ENCODE results near the gene PSMA2. TPM values are rescaled to one million over a fixed set of nuclear protein-coding genes. Genes with fewer than 3 reads are reported as not detected.
A peak's percentile ranks its signal among the peaks of the same experiment; 100 is the strongest.

The PSMA2 gene
- total and polyA plus RNA-seq, 8 donors, result 65.8 to 159 (median 137) TPM

DNA sequence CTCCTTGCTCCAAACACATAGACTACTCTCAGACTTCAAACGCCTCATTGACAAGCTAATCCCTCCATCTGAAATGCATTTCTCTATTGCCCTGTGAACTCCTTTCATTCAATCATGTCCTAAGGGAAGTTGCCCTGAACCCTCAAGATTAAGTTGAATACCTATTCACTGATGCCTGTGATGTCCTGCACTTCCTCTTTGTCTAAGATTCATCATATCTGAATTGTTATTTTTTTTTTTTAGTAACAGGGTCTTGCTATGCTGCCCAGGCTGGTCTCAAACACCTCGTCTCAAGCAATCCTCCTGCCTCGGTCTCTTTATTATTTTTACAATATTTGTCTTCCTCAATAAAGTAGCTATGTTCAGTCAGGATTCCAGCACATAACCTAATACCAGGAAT, 3.2 kb downstream of the PSMA2 start:
- no peaks in the 10 kb centered on the region for H3K9me3 ChIP-seq
- intact Hi-C loops (cut with DNase I), result no loop called here
- peaks cover 11 to 61% of the 10 kb centered on the region in 2 donors for H3K4me1 ChIP-seq
- no peaks in the 10 kb centered on the region for H3K27me3 ChIP-seq
- H3K4me3 ChIP-seq, result no peak overlapping the region
- peaks cover 0 to 35% of the 10 kb centered on the region in 2 donors for H3K36me3 ChIP-seq
- DNase-seq (no peak), ATAC-seq (no peak)
- TF ChIP-seq, protein P1, sequence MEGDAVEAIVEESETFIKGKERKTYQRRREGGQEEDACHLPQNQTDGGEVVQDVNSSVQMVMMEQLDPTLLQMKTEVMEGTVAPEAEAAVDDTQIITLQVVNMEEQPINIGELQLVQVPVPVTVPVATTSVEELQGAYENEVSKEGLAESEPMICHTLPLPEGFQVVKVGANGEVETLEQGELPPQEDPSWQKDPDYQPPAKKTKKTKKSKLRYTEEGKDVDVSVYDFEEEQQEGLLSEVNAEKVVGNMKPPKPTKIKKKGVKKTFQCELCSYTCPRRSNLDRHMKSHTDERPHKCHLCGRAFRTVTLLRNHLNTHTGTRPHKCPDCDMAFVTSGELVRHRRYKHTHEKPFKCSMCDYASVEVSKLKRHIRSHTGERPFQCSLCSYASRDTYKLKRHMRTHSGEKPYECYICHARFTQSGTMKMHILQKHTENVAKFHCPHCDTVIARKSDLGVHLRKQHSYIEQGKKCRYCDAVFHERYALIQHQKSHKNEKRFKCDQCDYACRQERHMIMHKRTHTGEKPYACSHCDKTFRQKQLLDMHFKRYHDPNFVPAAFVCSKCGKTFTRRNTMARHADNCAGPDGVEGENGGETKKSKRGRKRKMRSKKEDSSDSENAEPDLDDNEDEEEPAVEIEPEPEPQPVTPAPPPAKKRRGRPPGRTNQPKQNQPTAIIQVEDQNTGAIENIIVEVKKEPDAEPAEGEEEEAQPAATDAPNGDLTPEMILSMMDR (IDR thresholded peaks at IDR 0.05), result no peak
- H3K27ac ChIP-seq, result no peak overlapping the region

GRCh38 chr7:42926204-42926603, 5.8 kb downstream of the PSMA2 start:
- peaks cover 11 to 51% of the 10 kb centered on the region in 2 donors for H3K4me1 ChIP-seq
- intact Hi-C loops (cut with DNase I), result no loop called here
- ATAC-seq (no peak), DNase-seq (no peak)
- no peak overlapping the region for H3K4me3 ChIP-seq
- TF ChIP-seq, protein P1 (IDR thresholded peaks at IDR 0.05), result no peak
- peaks cover 3 to 60% of the 10 kb centered on the region in 2 donors for H3K36me3 ChIP-seq
- peak overlapping the region in 1 of 2 donors; percentile 48 for H3K27ac ChIP-seq
- H3K9me3 ChIP-seq, result no peaks in the 10 kb centered on the region
- no peaks in the 10 kb centered on the region for H3K27me3 ChIP-seq

DNA sequence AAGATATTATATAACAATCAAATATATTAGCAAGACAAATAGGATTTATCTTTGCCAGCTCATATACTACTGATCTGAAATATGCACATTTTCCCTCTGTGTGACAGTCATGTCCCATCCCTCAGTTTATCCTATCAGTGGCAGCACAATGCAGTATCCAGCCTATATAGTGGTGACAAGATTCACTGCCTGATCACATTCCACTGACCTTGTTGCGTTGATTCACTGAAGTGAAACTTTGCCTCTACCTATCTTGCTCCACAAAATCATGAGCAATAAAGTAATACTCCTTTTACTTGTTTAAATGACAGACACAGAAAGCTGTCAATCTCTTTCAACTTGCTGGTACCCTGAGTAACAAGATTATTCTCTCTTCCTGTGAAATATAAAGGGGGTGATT, 6.3 kb downstream of the PSMA2 start:
- TF ChIP-seq, protein P1 (IDR thresholded peaks at IDR 0.05), result no peak
- Histone ChIP-seq H3K27me3 (no peaks in the 10 kb centered on the region), H3K4me3 (no peak overlapping the region), H3K9me3 (no peaks in the 10 kb centered on the region), H3K4me1 (peaks cover 5 to 45% of the 10 kb centered on the region in 2 donors), H3K27ac (peak overlapping the region in 1 of 2 donors; percentile 48), H3K36me3 (peaks cover 3 to 66% of the 10 kb centered on the region in 2 donors)
- no peak for DNase-seq
- intact Hi-C loops (cut with DNase I), result no loop called here
- no peak for ATAC-seq

- no peak overlapping the region for H3K27ac ChIP-seq
- H3K36me3 ChIP-seq, result peaks cover 3 to 79% of the 10 kb centered on the region in 2 donors
- no peak for DNase-seq
These were observed 7.6 kb downstream of the PSMA2 start for GRCh38 chr7:42924223-42924838.

DNA sequence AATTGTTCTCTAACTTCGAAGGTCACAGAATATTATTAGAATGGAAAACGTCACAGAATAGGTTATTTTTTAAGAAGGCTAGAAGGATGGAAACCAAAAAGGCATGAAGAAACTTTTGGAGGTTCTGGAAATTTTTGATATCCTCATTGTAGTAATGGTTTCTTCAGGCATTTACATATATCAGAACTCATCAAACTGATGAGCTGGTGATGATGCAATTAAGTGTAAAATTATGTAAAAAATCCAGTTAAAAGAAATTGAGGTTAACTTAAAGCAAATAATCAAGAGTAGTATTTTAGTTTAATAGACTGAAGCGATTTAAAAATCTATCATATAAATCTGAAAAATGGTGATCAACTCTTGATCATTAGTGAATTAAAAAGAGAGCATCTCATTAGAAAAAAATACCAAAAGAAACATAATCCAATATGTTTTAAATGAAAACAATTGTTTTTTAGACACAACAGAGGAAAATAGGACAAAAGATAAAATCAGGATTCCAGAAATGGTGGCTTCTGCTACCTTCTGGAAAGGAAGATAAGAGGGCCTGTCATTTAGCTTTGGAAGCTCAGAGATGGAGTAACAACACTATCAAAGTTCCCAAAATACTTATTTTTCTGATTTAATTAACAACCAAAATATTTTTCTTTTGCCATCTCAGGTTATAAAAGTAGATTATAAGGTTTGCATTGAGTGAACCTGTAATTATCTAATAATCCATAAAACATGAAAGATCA, 9.8 kb downstream of the PSMA2 start:
- TF ChIP-seq, protein P1 (IDR thresholded peaks at IDR 0.05), result no peak
- intact Hi-C loops (cut with DNase I), result no loop called here
- H3K36me3 ChIP-seq, result peaks cover 3 to 100% of the 10 kb centered on the region in 2 donors

More at GRCh38 chr7:42924223-42924838, 7.6 kb downstream of the PSMA2 start:
- no peak for ATAC-seq
- H3K4me3 ChIP-seq, result no peak overlapping the region
- H3K27me3 ChIP-seq, result no peaks in the 10 kb centered on the region
- H3K4me1 ChIP-seq, result peaks cover 0 to 32% of the 10 kb centered on the region in 2 donors
- TF ChIP-seq, protein P1 (IDR thresholded peaks at IDR 0.05), result no peak
- H3K9me3 ChIP-seq, result no peaks in the 10 kb centered on the region
- intact Hi-C loops (cut with DNase I), result no loop called here

More for the DNA sequence above, 9.8 kb downstream of the PSMA2 start:
- no peak for DNase-seq
- H3K4me3 ChIP-seq, result no peak overlapping the region
- no peaks in the 10 kb centered on the region for H3K9me3 ChIP-seq
- H3K27me3 ChIP-seq, result no peaks in the 10 kb centered on the region
- ATAC-seq, result no peak
- peaks cover 0 to 15% of the 10 kb centered on the region in 2 donors for H3K4me1 ChIP-seq
- no peak overlapping the region for H3K27ac ChIP-seq
